HCT116 (cell line): ENCODE results near the gene NT5C3B. TPM values are rescaled to one million over a fixed set of nuclear protein-coding genes. Genes with fewer than 3 reads are reported as not detected.

ENCODE experiments used
- ATAC-seq: fragments of 200-7000 bp; cut with Tn5 transposase; 2 replicates; pipeline ENCODE4 v1.9.1; 2020; ENCODE audit warnings: mild to moderate bottlenecking, moderate library complexity
- BruUV-seq: library from RNA; stranded (reverse); fragments of 400-500 nt; replicated peaks from 2 replicates; lab custom pipeline; 2021; lab: Mats Ljungman, UMichigan
- CTCF ChIA-PET: fragments of 300-600 bp; sonication (Branson Sonifier 250); formaldehyde crosslinking; loops from one replicate; lab custom pipeline; 2021; ENCODE audit warnings: antibody characterized with exemption; lab: Charles Lee
- POLR2A ChIA-PET: fragments of 300-600, 350-600 bp; sonication (Branson Sonifier 250); formaldehyde crosslinking; loops from one replicate; lab custom pipeline; 2021; ENCODE audit warnings: antibody characterized with exemption; lab: Charles Lee
- RAD21 ChIA-PET, 2 experiments: fragments of 300-600 bp; sonication (Branson Sonifier 250); formaldehyde crosslinking; loops; one replicate each; lab custom pipeline; 2023; ENCODE audit warnings: low total read pairs in 2 of 2; ENCODE audit not compliant: uncharacterized antibody in 2 of 2, unreplicated experiment in 2 of 2, low non-redundant PET in 1 of 2; lab: Charles Lee
- DNase-seq: peaks from one replicate; pipeline ENCODE4 v3.0.0-alpha.2; 2010; ENCODE audit warnings: low read depth, low spot score
- H2AFZ ChIP-seq: fragments of 200-600 bp; shearing (Covaris generic), sonication (generic); 2 replicates; pipeline ENCODE4 v1.6.1; 2017; ENCODE audit warnings: low read depth, mixed run types, mixed read lengths, antibody characterized with exemption, low read length; ENCODE audit not compliant: poor library complexity, severe bottlenecking
- H3K27ac ChIP-seq: 2 replicates; pipeline ENCODE4 v1.5.1; 2012; ENCODE audit warnings: low read depth, low read length
- H3K27me3 ChIP-seq: fragments of 200-600 bp; sonication (generic); 2 replicates; pipeline ENCODE4 v1.6.1; 2016; ENCODE audit warnings: mixed run types, low read length, mixed read lengths; ENCODE audit not compliant: insufficient read depth
- H3K36me3 ChIP-seq, 2 experiments: fragments of 200-500 bp in 1 of 2; fragments of 200-600 bp in 1 of 2; sonication (Bioruptor generic) in 1 of 2; sonication (generic) in 1 of 2; 2 replicates each; pipeline versions ENCODE4 v1.5.1 to v1.6.1; 2014 to 2016; ENCODE audit warnings: low read length in 2 of 2, inconsistent platforms in 1 of 2, mixed read lengths in 1 of 2, mixed run types in 1 of 2; ENCODE audit not compliant: insufficient read depth in 2 of 2, control insufficient read depth in 1 of 2
- H3K4me1 ChIP-seq, 2 experiments: fragments of 200-600 bp in 1 of 2; sonication (generic) in 1 of 2; 2 replicates each; pipeline versions ENCODE4 v1.5.1 to v1.6.1; 2012 to 2017; ENCODE audit warnings: low read length in 2 of 2, inconsistent platforms in 1 of 2, mild to moderate bottlenecking in 1 of 2, mixed read lengths in 1 of 2, mixed run types in 1 of 2, moderate library complexity in 1 of 2; ENCODE audit not compliant: insufficient read depth in 2 of 2, control insufficient read depth in 1 of 2
- H3K4me2 ChIP-seq: fragments of 200-600 bp; sonication (generic); 2 replicates; pipeline ENCODE4 v1.6.1; 2017; ENCODE audit warnings: mixed run types, low read length, mixed read lengths
- H3K4me3 ChIP-seq, 2 experiments: fragments of 200-600 bp in 1 of 2; sonication (generic) in 1 of 2; replicated peaks in 1 of 2; 2 replicates each; pipeline ENCODE4 v1.5.1; 2011 to 2016; ENCODE audit warnings: low read length in 2 of 2, control low read depth in 1 of 2, low read depth in 1 of 2, mild to moderate bottlenecking in 1 of 2, mixed read lengths in 1 of 2, mixed run types in 1 of 2
- H3K79me2 ChIP-seq: fragments of 200-600 bp; sonication (generic); 2 replicates; pipeline ENCODE4 v1.6.1; 2017; ENCODE audit warnings: mild to moderate bottlenecking, mixed run types, low read length, moderate library complexity, mixed read lengths; ENCODE audit not compliant: insufficient read depth
- H3K9ac ChIP-seq: fragments of 200-600 bp; sonication (generic); 2 replicates; pipeline ENCODE4 v1.6.1; 2016; ENCODE audit warnings: low read length, mixed read lengths
- H3K9me2 ChIP-seq: fragments of 200-600 bp; sonication (generic), shearing (Covaris generic); 2 replicates; pipeline ENCODE4 v1.6.1; 2017; ENCODE audit warnings: mixed run types, mild to moderate bottlenecking, moderate library complexity; ENCODE audit not compliant: insufficient read depth
- H3K9me3 ChIP-seq, 2 experiments: fragments of 200-500 bp in 1 of 2; fragments of 200-600 bp in 1 of 2; sonication (Bioruptor generic) in 1 of 2; sonication (generic) in 1 of 2; 2 replicates each; pipeline ENCODE4 v1.6.1; 2014 to 2017; ENCODE audit warnings: low read length in 2 of 2, mixed read lengths in 2 of 2, inconsistent platforms in 1 of 2, low read depth in 1 of 2, mild to moderate bottlenecking in 1 of 2, mixed run types in 1 of 2, moderate library complexity in 1 of 2; ENCODE audit not compliant: control insufficient read depth in 1 of 2, insufficient read depth in 1 of 2
- H4K20me1 ChIP-seq: fragments of 200-600 bp; sonication (generic), shearing (Covaris generic); 2 replicates; pipeline ENCODE4 v1.6.1; 2017; ENCODE audit warnings: mixed run types, mild to moderate bottlenecking, moderate library complexity; ENCODE audit not compliant: insufficient read depth
- CBX3 ChIP-seq: IDR thresholded peaks from 2 replicates; pipeline ENCODE4 v1.6.1; 2012; ENCODE audit warnings: low read depth
- CEBPB ChIP-seq: IDR thresholded peaks from 2 replicates; pipeline ENCODE4 v1.6.1; 2012; ENCODE audit warnings: low read depth
- CTCF ChIP-seq, 3 experiments: fragments of 200-600 bp in 1 of 3; sonication (generic) in 1 of 3; IDR thresholded peaks in 2 of 3; conservative IDR thresholded peaks in 1 of 3; 2 replicates each; pipeline ENCODE4 v1.5.1; 2012 to 2017; ENCODE audit warnings: low read depth in 2 of 3, low read length in 2 of 3, antibody characterized with exemption in 1 of 3, borderline replicate concordance in 1 of 3, control low read depth in 1 of 3, mild to moderate bottlenecking in 1 of 3, mixed read lengths in 1 of 3, mixed run types in 1 of 3, moderate library complexity in 1 of 3; ENCODE audit not compliant: insufficient read depth in 1 of 3
- EGR1 ChIP-seq: IDR thresholded peaks from 2 replicates; pipeline ENCODE4 v1.6.1; 2012; ENCODE audit warnings: low read depth
- ELF1 ChIP-seq: IDR thresholded peaks from 2 replicates; pipeline ENCODE4 v1.6.1; 2012; ENCODE audit warnings: low read depth, borderline replicate concordance
- EZH2 ChIP-seq: fragments of 200-600 bp; sonication (generic); IDR thresholded peaks from 2 replicates; pipeline ENCODE4 v1.6.1; 2017; ENCODE audit warnings: antibody characterized with exemption, mixed run types
- FOSL1 ChIP-seq: IDR thresholded peaks from 2 replicates; pipeline ENCODE4 v1.6.1; 2012; ENCODE audit warnings: low read depth
- JUND ChIP-seq: IDR thresholded peaks from 2 replicates; pipeline ENCODE4 v1.6.1; 2012
- MAX ChIP-seq: IDR thresholded peaks from 2 replicates; pipeline ENCODE4 v1.6.1; 2012
- POLR2A ChIP-seq: IDR thresholded peaks from 2 replicates; pipeline ENCODE4 v1.7.0; 2011; ENCODE audit warnings: borderline replicate concordance; ENCODE audit not compliant: insufficient read depth, insufficient read length; ENCODE audit errors: extremely low read depth
- POLR2AphosphoS5 ChIP-seq: IDR thresholded peaks from 2 replicates; pipeline ENCODE4 v1.6.1; 2011; ENCODE audit warnings: mild to moderate bottlenecking, low read depth, low read length, moderate library complexity
- RAD21 ChIP-seq: IDR thresholded peaks from 2 replicates; pipeline ENCODE4 v1.6.1; 2012; ENCODE audit warnings: low read depth, mild to moderate bottlenecking
- SIN3A ChIP-seq: IDR thresholded peaks from 2 replicates; pipeline ENCODE4 v1.6.1; 2012; ENCODE audit warnings: low read depth
- SP1 ChIP-seq: IDR thresholded peaks from 2 replicates; pipeline ENCODE4 v1.6.1; 2012; ENCODE audit warnings: low read depth
- SRF ChIP-seq: IDR thresholded peaks from 2 replicates; pipeline ENCODE4 v1.6.1; 2012; ENCODE audit warnings: low read depth
- TCF7L2 ChIP-seq: IDR thresholded peaks from 2 replicates; pipeline ENCODE4 v1.7.0; 2011; ENCODE audit warnings: borderline replicate concordance, inconsistent platforms; ENCODE audit not compliant: insufficient read depth, insufficient read length; ENCODE audit errors: extremely low read depth
- ZBTB33 ChIP-seq: IDR thresholded peaks from 2 replicates; pipeline ENCODE4 v1.6.1; 2011; ENCODE audit warnings: mild to moderate bottlenecking, low read length, moderate library complexity; ENCODE audit not compliant: insufficient replicate concordance; ENCODE audit errors: extremely low read depth
- ZNF274 ChIP-seq: fragments of 200-500 bp; sonication (Bioruptor generic); IDR thresholded peaks from 2 replicates; pipeline ENCODE4 v1.6.1; 2014; ENCODE audit warnings: mild to moderate bottlenecking, low read depth, low read length, inconsistent platforms
- intact Hi-C: fragments of 100-400 bp; cut with micrococcal nuclease; formaldehyde crosslinking; loops from 2 replicates; pipeline ENCODE4 v1.10.0; 2022
- total RNA-seq: library from RNA; stranded (reverse); gene quantifications from one replicate; pipeline ENCODE4 v1.2.1, GENCODE V29; 2021; ENCODE audit not compliant: unreplicated experiment

Gene NT5C3B
- total RNA-seq, 1 experiment from 2014 or later: 110 TPM

GRCh38 chr17:41814195-41814594 lies 21.8 kb downstream of the NT5C3B start:
- Histone ChIP-seq H3K36me3 (no peaks in the 10 kb centered on the region; a peak in 1 of 4 replicates), H3K4me3 (peak overlapping the region in 1 of 2 experiments; percentile 72; a peak in 3 of 4 replicates), H3K4me1 (peaks cover 10 to 41% of the 10 kb centered on the region in 2 experiments; a peak in 3 of 4 replicates), H3K9me3 (no peaks in the 10 kb centered on the region), H3K79me2 (peaks cover 30% of the 10 kb centered on the region; the same call in 1 of the 2 replicates), H3K4me2 (peak overlapping the region; percentile 99), H3K9me2 (no peaks in the 10 kb centered on the region), H3K27ac (peak overlapping the region; percentile 97), H3K9ac (peak overlapping the region; percentile 71; the same call in 1 of the 2 replicates), H2AFZ (no peak overlapping the region), H3K27me3 (no peaks in the 10 kb centered on the region), H4K20me1 (no peaks in the 10 kb centered on the region)
- BruUV-seq: no TSS peak
- DNase-seq (no peak), ATAC-seq (no peak)
- ChIA-PET CTCF (interaction anchor here (1.2 kb wide), 1 partner anchor 76 kb away, joined by 3 read pairs; no protein-coding TSS in a partner anchor), RAD21 (no interaction called here), POLR2A (no interaction called here)
- TF ChIP-seq FOSL1 (no peak), EZH2 (no peak), RAD21 (no peak), ZBTB33 (no peak), CEBPB (no peak)
- intact Hi-C loops: no loop called here

GRCh38 chr17:41813699-41814124 lies 22.3 kb downstream of the NT5C3B start:
- Histone ChIP-seq H3K4me3 (peak overlapping the region; percentile 66 to 72), H3K27me3 (no peaks in the 10 kb centered on the region), H3K9ac (peak overlapping the region; percentile 71), H4K20me1 (no peaks in the 10 kb centered on the region), H3K36me3 (no peaks in the 10 kb centered on the region; a peak in 1 of 4 replicates), H3K4me2 (peak overlapping the region; percentile 99), H3K79me2 (peaks cover 30% of the 10 kb centered on the region; the same call in 1 of the 2 replicates), H3K9me3 (no peaks in the 10 kb centered on the region), H3K4me1 (peaks cover 10 to 41% of the 10 kb centered on the region in 2 experiments; a peak in 3 of 4 replicates), H3K9me2 (no peaks in the 10 kb centered on the region), H3K27ac (peak overlapping the region; percentile 97), H2AFZ (no peak overlapping the region)
- intact Hi-C loops: no loop called here
- ChIA-PET CTCF (no interaction called here), POLR2A (no interaction called here), RAD21 (no interaction called here)
- ATAC-seq: no peak
- TSS peak; percentile 68 for BruUV-seq
- DNase-seq: no peak
- TF ChIP-seq SIN3A: no peak
- TF ChIP-seq FOSL1: no peak
- TF ChIP-seq SP1: no peak
- TF ChIP-seq POLR2AphosphoS5: no peak
- no peak for TF ChIP-seq CTCF (IDR thresholded peaks at IDR 0.05 in 2 of 3, conservative IDR thresholded peaks at IDR 0.05 in 1 of 3; ENCODE audit: borderline replicate concordance in 1 of 3, insufficient read depth in 1 of 3, low read depth in 2 of 3, low read length in 2 of 3)
- no peak for TF ChIP-seq JUND
- no peak for TF ChIP-seq RAD21
- TF ChIP-seq TCF7L2: no peak
- no peak for TF ChIP-seq EGR1
- TF ChIP-seq SRF: no peak
- no peak for TF ChIP-seq POLR2A
- no peak for TF ChIP-seq CEBPB
- TF ChIP-seq MAX: no peak
- no peak for TF ChIP-seq ELF1
- no peak for TF ChIP-seq CBX3
- no peak for TF ChIP-seq ZNF274
